Skeletal muscle cell (primary cell): ENCODE results near the gene NDC1.
"Not testable (repeated sequence)": the region's sequence is repeated elsewhere in the genome, so short reads cannot be mapped to it uniquely, and the experiment has no call there.

ENCODE experiments used
- DNase-seq: peaks from one replicate; pipeline ENCODE4 v3.0.0-alpha.2; 2010; ENCODE audit warnings: low read depth
- H3K4me3 ChIP-seq: 2 replicates; pipeline ENCODE4 v1.5.1; 2011; ENCODE audit warnings: low read depth, mild to moderate bottlenecking, control low read depth, low read length, moderate library complexity

Gene NDC1

GRCh38 chr1:53834776-53835175 is 3.3 kb downstream of the NDC1 start:
- no peak overlapping the region for H3K4me3 ChIP-seq
- no peak for DNase-seq

GRCh38 chr1:53833393-53833792 is 4.7 kb downstream of the NDC1 start:
- no peak overlapping the region for H3K4me3 ChIP-seq
- DNase-seq = no peak

- H3K4me3 ChIP-seq = no peak overlapping the region
- DNase-seq = no peak
These were observed 11.7 kb downstream of the NDC1 start for GRCh38 chr1:53826367-53826766.

- no peak overlapping the region for H3K4me3 ChIP-seq
These were observed 12.8 kb downstream of the NDC1 start for GRCh38 chr1:53825306-53825705.

GRCh38 chr1:53822931-53823330 is 15.2 kb downstream of the NDC1 start:
- H3K4me3 ChIP-seq = no peak overlapping the region
- DNase-seq = no peak

More at GRCh38 chr1:53825306-53825705, 12.8 kb downstream of the NDC1 start:
- DNase-seq = no peak

- H3K4me3 ChIP-seq = no peak overlapping the region
- no peak for DNase-seq
These were observed 16.7 kb downstream of the NDC1 start for GRCh38 chr1:53821380-53821779.

GRCh38 chr1:53819387-53819786 is 18.7 kb downstream of the NDC1 start:
- no peak for DNase-seq
- H3K4me3 ChIP-seq = no peak overlapping the region

DNA sequence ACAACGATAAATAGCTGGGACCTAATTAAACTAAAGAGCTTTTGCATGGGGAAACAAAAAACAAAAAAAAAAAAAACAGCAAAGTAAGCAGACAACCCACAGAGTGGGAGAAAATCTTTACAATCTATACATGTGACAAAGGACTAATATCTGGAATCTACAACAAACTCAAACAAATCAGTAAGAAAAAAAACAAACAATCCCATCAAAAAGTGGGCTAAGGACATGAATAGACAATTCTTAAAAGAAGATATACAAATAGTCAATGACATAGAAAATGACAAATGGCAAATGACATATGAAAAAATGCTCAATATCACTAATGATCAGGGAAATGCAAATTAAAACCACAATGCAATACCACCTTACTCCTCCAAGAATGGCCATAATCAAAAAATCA is 21.5 kb downstream of the NDC1 start:
- DNase-seq, H3K4me3 ChIP-seq: not testable (repeated sequence)

- DNase-seq, H3K4me3 ChIP-seq: not testable (repeated sequence)
These were observed 22.6 kb downstream of the NDC1 start for GRCh38 chr1:53815484-53815883.

DNA sequence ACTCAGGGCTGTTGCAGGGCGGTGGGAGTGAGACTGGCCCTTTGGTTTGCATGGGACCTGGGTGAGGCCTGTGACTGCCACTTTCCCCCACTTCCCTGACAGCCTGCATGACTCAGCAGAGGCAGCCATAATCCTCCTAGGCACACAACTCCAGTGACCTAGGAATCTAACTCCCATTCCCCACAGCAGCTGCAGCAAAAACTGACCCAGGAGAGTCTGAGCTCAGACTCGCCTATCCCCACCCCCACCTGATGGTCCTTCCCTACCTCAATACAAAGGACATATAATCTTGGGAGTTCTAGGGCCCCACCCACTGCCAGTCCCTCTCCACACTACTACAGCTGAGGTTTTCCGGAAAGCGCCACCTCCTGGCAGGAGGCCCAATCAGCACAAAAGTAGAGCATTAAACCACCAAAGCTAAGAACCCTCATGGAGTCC is 26.7 kb downstream of the NDC1 start:
- DNase-seq = no peak

GRCh38 chr1:53810497-53810896 is 27.6 kb downstream of the NDC1 start:
- no peak for DNase-seq
- no peak overlapping the region for H3K4me3 ChIP-seq

More for the DNA sequence above, 26.7 kb downstream of the NDC1 start:
- no peak overlapping the region for H3K4me3 ChIP-seq

GRCh38 chr1:53810007-53810406 is 28.1 kb downstream of the NDC1 start:
- no peak for DNase-seq
- no peak overlapping the region for H3K4me3 ChIP-seq

GRCh38 chr1:53807916-53808315 is 30.2 kb downstream of the NDC1 start:
- no peak overlapping the region for H3K4me3 ChIP-seq
- peak; percentile 39 for DNase-seq

- no peak for DNase-seq
- no peak overlapping the region for H3K4me3 ChIP-seq
These were observed 33.1 kb downstream of the NDC1 start for GRCh38 chr1:53804791-53805505.

- no peak for DNase-seq
- no peak overlapping the region for H3K4me3 ChIP-seq
These were observed 33.9 kb downstream of the NDC1 start for GRCh38 chr1:53804181-53804580.

DNA sequence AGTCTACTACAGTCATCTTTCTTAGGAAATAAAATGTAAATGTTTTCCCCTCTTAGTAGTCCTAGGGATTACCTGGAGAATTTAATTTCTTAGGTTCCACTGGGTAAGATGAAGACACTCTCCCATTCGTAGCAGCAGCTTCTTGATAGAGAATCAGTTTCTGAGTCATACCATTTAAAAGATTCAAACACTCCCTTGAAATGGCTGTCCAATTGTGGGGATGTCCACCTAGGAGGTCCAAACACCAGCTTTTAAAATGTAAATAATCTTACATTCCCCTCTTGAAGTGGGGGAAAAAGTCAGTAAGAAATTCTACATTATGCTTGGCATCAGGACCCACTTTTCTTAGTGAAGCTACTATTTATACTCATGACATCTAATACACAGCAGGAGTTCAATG is 37.5 kb downstream of the NDC1 start:
- no peak for DNase-seq
- H3K4me3 ChIP-seq = no peak overlapping the region

GRCh38 chr1:53799141-53799540 is 39.0 kb downstream of the NDC1 start:
- no peak overlapping the region for H3K4me3 ChIP-seq
- no peak for DNase-seq

- H3K4me3 ChIP-seq = no peak overlapping the region
- DNase-seq = no peak
These were observed 45.3 kb downstream of the NDC1 start for GRCh38 chr1:53792806-53793205.

DNA sequence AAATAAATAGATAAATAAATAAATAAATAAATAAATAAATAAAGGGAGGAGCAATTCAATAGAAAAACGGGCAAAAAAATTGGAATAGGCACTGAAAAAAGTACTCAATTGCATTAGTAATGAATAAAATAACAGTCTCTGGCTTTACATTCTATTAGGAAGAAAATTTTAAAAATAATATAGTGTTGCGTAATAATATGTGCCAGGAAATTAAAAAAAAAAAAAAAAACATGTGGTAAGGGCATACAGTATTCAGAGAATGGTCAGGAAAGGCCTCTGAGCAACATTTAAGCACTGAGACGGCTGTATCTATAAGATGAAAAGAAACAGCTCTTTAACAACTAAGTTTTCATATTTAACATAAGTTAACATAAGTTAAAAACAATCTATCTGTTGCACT is 50.4 kb downstream of the NDC1 start:
- H3K4me3 ChIP-seq = no peak overlapping the region
- DNase-seq = no peak

DNA sequence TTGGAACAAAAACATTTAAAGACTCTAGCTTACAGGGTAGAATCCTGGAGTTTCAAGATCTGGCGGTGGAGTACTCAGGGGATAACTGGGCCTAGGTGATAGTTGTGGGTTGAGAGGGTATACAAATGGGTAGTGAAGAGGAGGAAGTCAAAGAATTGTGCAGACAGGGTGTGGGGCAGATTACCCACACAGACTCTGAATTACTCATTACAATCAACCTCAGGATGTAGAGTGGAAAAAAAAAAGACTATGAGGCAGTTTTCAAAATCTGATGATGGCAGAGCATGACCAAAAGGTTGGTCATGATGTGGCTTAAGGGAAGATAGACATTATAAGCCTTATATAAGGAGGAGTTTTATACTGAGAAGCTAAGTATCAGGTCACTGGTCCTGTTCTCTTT is 55.0 kb downstream of the NDC1 start:
- H3K4me3 ChIP-seq = no peak overlapping the region
- DNase-seq = no peak

- peak; percentile 54 for DNase-seq
- H3K4me3 ChIP-seq = no peak overlapping the region
These were observed 56.4 kb downstream of the NDC1 start for GRCh38 chr1:53781654-53782053.

DNA sequence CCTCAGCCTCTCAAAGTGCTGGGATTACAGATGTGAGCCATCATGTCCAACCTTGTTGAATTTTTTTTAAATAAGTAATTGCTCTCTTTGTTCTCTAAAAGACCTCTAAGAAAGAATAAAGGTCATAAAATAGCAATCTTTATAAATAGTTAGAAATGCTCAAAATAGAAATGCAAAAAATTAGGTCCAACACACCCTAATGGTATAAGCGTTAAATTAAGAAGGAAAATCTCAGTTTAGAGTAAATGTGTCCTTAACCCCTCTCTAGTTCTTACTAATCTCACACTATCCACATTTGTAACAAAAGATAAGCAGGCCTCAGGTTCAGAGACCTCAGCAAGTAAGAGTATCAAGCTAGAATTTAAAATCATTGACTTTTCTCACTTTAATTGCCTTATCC is 60.8 kb downstream of the NDC1 start:
- H3K4me3 ChIP-seq = no peak overlapping the region
- DNase-seq = no peak
